ENCODE data around the gene PTK6. TPM values are rescaled to one million over a fixed set of nuclear protein-coding genes. Genes with fewer than 3 reads are reported as not detected.

Gene PTK6
- total and polyA plus RNA-seq, 2 experiments from 2014 or later: 0.27 to 1.1 TPM

GRCh38 chr20:63547725-63548480 is 10.7 kb upstream of the PTK6 start, which contains the start of gene SRMS:
Gene SRMS, minus strand, starts transcription at chr20:63547749. Its CDS starts 286 bp downstream, at chr20:63547463.
- 84% methylated on average over 27 of the region's 35 CpGs for WGBS (ENCODE audit: low lambda C conversion rate, missing lambda C conversion rate)
- no peak within 1 kb of the TSS for H3K27ac ChIP-seq
- no peaks in the 10 kb centered on the region for H3K79me2 ChIP-seq
- H3K9me2 ChIP-seq (replicated peaks; ENCODE audit: insufficient read depth): no peaks in the 10 kb centered on the region
- H3K27me3 ChIP-seq: no peaks in the 10 kb centered on the region
- H3K9me3 ChIP-seq (ENCODE audit: low read depth): no peaks in the 10 kb centered on the region
- no peak for TF ChIP-seq EZH2 (IDR thresholded peaks at IDR 0.05; ENCODE audit: borderline replicate concordance)
- TF ChIP-seq, protein P1, sequence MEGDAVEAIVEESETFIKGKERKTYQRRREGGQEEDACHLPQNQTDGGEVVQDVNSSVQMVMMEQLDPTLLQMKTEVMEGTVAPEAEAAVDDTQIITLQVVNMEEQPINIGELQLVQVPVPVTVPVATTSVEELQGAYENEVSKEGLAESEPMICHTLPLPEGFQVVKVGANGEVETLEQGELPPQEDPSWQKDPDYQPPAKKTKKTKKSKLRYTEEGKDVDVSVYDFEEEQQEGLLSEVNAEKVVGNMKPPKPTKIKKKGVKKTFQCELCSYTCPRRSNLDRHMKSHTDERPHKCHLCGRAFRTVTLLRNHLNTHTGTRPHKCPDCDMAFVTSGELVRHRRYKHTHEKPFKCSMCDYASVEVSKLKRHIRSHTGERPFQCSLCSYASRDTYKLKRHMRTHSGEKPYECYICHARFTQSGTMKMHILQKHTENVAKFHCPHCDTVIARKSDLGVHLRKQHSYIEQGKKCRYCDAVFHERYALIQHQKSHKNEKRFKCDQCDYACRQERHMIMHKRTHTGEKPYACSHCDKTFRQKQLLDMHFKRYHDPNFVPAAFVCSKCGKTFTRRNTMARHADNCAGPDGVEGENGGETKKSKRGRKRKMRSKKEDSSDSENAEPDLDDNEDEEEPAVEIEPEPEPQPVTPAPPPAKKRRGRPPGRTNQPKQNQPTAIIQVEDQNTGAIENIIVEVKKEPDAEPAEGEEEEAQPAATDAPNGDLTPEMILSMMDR (IDR thresholded peaks at IDR 0.05; ENCODE audit: poor library complexity): no peak
- H4K20me1 ChIP-seq (ENCODE audit: insufficient read depth, poor library complexity, severe bottlenecking): no peaks in the 10 kb centered on the region
- no peak within 1 kb of the TSS for H3K4me2 ChIP-seq
- no peaks in the 10 kb centered on the region for H3K36me3 ChIP-seq (replicated peaks; ENCODE audit: insufficient read depth, low read depth)
- no peak within 1 kb of the TSS for H2AFZ ChIP-seq
- no peak for DNase-seq (ENCODE audit: low spot score)
- no peak within 1 kb of the TSS for H3K4me3 ChIP-seq
- no peaks in the 10 kb centered on the region for H3K4me1 ChIP-seq (ENCODE audit: insufficient read depth)

DNA sequence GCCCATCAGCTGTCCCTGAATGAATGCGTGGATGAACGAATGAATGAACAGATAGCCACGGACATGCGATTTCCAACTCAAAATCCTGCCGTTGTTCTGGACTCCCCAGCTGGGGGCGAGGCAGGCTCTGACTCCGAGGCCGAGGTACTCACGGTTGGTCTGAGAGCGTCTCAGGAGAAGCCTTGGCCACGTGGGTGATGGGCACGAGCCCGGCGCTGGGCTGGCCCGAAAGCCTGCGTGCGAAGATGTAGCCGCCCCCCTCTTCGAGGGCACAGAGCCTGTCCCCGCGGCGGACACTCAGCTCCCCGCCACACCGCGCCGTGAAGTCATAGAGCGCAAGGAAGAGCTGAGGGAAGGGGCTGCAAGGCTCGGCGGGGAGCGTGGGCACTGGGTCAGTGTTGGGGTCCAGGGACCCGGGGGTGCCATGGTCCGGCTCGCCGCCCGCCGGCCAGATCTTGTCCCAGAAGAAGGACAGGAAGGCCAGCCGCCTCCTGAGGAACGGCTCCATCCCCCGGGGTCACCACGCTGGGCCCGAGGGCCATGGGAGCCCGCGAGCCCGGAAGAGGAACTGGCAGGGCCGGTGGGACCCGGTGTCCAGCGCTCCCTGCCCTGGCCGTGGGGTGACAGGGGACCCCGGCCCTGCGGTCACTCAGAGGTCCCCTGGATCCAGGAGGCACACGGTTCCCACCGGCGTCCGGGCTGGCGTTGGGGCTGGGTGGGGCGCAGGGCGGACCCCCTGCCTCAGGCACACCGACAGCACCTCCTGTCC is 10.0 kb upstream of the PTK6 start:
- H3K9me3 ChIP-seq (ENCODE audit: low read depth): no peaks in the 10 kb centered on the region
- no peaks in the 10 kb centered on the region for H3K4me1 ChIP-seq (ENCODE audit: insufficient read depth)
- no peaks in the 10 kb centered on the region for H3K79me2 ChIP-seq
- H3K4me2 ChIP-seq: no peak overlapping the region
- H4K20me1 ChIP-seq (ENCODE audit: insufficient read depth, poor library complexity, severe bottlenecking): no peaks in the 10 kb centered on the region
- no peak overlapping the region for H3K4me3 ChIP-seq
- H3K36me3 ChIP-seq (replicated peaks; ENCODE audit: insufficient read depth, low read depth): no peaks in the 10 kb centered on the region
- no peak overlapping the region for H3K27ac ChIP-seq
- no peak for DNase-seq (ENCODE audit: low spot score)
- no peak overlapping the region for H2AFZ ChIP-seq
- H3K9me2 ChIP-seq (replicated peaks; ENCODE audit: insufficient read depth): no peaks in the 10 kb centered on the region
- 82% methylated on average over 33 of the region's 58 CpGs for WGBS (ENCODE audit: low lambda C conversion rate, missing lambda C conversion rate)
- H3K27me3 ChIP-seq: no peaks in the 10 kb centered on the region
- no peak for TF ChIP-seq EZH2phosphoT487 (IDR thresholded peaks at IDR 0.05; ENCODE audit: low read depth, severe bottlenecking, unreplicated experiment)
- TF ChIP-seq EZH2 (IDR thresholded peaks at IDR 0.05; ENCODE audit: borderline replicate concordance): no peak
- TF ChIP-seq, protein P1 (IDR thresholded peaks at IDR 0.05; ENCODE audit: poor library complexity): no peak

DNA sequence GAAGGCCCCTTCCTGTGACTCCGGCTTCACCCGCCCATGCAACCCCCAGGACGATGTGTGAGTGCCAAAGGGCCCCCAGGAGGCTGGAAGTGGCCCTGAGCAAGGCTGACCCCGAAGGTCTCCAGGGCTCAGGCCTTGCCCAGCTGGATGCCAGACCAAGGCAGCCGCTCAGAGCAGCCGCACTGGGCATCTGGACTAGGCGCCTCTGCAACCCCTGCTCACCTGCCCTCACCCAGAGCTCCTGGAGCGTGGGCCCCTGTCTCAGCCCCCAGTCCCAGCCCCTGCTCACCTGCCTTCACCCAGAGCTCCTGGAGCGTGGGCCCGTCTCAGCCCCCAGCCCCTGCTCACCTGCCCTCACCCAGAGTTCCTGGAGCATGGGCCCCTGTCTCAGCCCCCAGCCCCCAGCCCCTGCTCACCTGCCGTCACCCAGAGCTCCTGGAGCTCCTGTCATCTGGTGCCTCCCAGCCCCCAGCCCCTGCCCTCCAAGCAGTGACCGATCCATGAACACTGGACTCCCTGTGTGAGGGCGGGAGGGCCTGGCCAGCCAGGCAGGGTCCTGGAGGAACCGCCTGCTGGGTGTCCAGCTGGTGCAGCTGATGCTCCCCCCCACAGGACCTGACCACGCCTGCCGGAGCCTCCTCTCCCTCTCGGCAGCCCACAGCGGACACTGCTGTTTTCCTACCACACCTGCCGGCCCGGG is 9.2 kb upstream of the PTK6 start:
- Histone ChIP-seq H2AFZ (no peak overlapping the region), H3K27ac (no peak overlapping the region), H3K79me2 (no peaks in the 10 kb centered on the region), H3K4me1 (ENCODE audit: insufficient read depth) (no peaks in the 10 kb centered on the region), H3K36me3 (replicated peaks; ENCODE audit: insufficient read depth, low read depth) (no peaks in the 10 kb centered on the region), H3K9me3 (ENCODE audit: low read depth) (no peaks in the 10 kb centered on the region), H4K20me1 (ENCODE audit: insufficient read depth, poor library complexity, severe bottlenecking) (no peaks in the 10 kb centered on the region), H3K4me3 (no peak overlapping the region), H3K9me2 (replicated peaks; ENCODE audit: insufficient read depth) (no peaks in the 10 kb centered on the region), H3K27me3 (no peaks in the 10 kb centered on the region), H3K4me2 (no peak overlapping the region)
- no peak for DNase-seq (ENCODE audit: low spot score)
- WGBS (ENCODE audit: low lambda C conversion rate, missing lambda C conversion rate): 82% methylated on average over 15 of the region's 20 CpGs
- no peak for TF ChIP-seq EZH2phosphoT487 (IDR thresholded peaks at IDR 0.05; ENCODE audit: low read depth, severe bottlenecking, unreplicated experiment)
- TF ChIP-seq EZH2 (IDR thresholded peaks at IDR 0.05; ENCODE audit: borderline replicate concordance): no peak
- TF ChIP-seq, protein P1 (IDR thresholded peaks at IDR 0.05; ENCODE audit: poor library complexity): no peak

All from hepatocyte (in vitro differentiated cells).